SU-DHL-6 (cell line): ENCODE measurements around the gene MMAB.

ENCODE experiments used
- CTCF ChIP-seq: fragments of 200-600 bp; sonication (generic); IDR thresholded peaks from one replicate; pipeline ENCODE4 v1.5.1; 2017; ENCODE audit warnings: antibody characterized with exemption, mild to moderate bottlenecking, low read length, moderate library complexity; ENCODE audit not compliant: insufficient read depth, poor library complexity, severe bottlenecking
- EZH2phosphoT487 ChIP-seq: fragments of 200-600 bp; sonication (generic), shearing (Covaris generic); conservative IDR thresholded peaks from 2 replicates; pipeline ENCODE4 v1.6.1; 2018; ENCODE audit warnings: mild to moderate bottlenecking, antibody characterized with exemption, low read length, moderate library complexity, mixed read lengths

- TF ChIP-seq CTCF (no peak), EZH2phosphoT487 (no peak)
These were observed 25.8 kb upstream of the MMAB start for GRCh38 chr12:109599087-109599486.
